Endothelial cell (in vitro differentiated cells): ENCODE measurements around the gene PCDHGA1. TPM values are rescaled to one million over a fixed set of nuclear protein-coding genes. Genes with fewer than 3 reads are reported as not detected.
"Not testable (repeated sequence)": the region's sequence is repeated elsewhere in the genome, so short reads cannot be mapped to it uniquely, and the experiment has no call there.

Experiments used
- DNase-seq: peaks from one replicate; pipeline ENCODE4 v3.0.0; 2021; ENCODE audit warnings: low spot score
- H3K27ac Mint-ChIP-seq: one replicate; pipeline ENCODE4 v1.8.0; 2021; ENCODE audit warnings: mixed read lengths, inconsistent platforms; ENCODE audit not compliant: unreplicated experiment
- H3K27me3 Mint-ChIP-seq: one replicate; pipeline ENCODE4 v1.8.0; 2021; ENCODE audit warnings: mild to moderate bottlenecking, moderate library complexity, mixed read lengths, inconsistent platforms; ENCODE audit not compliant: unreplicated experiment
- H3K36me3 Mint-ChIP-seq: one replicate; pipeline ENCODE4 v1.8.0; 2021; ENCODE audit warnings: mild to moderate bottlenecking, low read depth, mixed read lengths, inconsistent platforms; ENCODE audit not compliant: unreplicated experiment
- H3K4me1 Mint-ChIP-seq: one replicate; pipeline ENCODE4 v1.8.0; 2021; ENCODE audit warnings: mild to moderate bottlenecking, mixed read lengths, inconsistent platforms; ENCODE audit not compliant: unreplicated experiment
- H3K4me3 Mint-ChIP-seq: one replicate; pipeline ENCODE4 v1.8.0; 2021; ENCODE audit warnings: mild to moderate bottlenecking, mixed read lengths, inconsistent platforms; ENCODE audit not compliant: unreplicated experiment
- H3K9me3 Mint-ChIP-seq: one replicate; pipeline ENCODE4 v1.8.0; 2021; ENCODE audit warnings: mixed read lengths, inconsistent platforms; ENCODE audit not compliant: unreplicated experiment
- CTCF ChIP-seq: fragments of 200-600 bp; sonication (generic); IDR thresholded peaks from one replicate; pipeline ENCODE4 v1.5.0; 2021; ENCODE audit warnings: antibody characterized with exemption; ENCODE audit not compliant: unreplicated experiment
- total RNA-seq: library from RNA; stranded (reverse); fragmentation: NEBNext Ultra II Directional; extraction: Animal tissue kit (Norgen Biotek cat#: 25700); gene quantifications from one replicate; pipeline ENCODE4 v1.2.1, GENCODE V29; 2021; ENCODE audit not compliant: unreplicated experiment

PCDHGA1 gene
- total RNA-seq, 1 donor from 2014 or later, result 1.4 TPM

GRCh38 chr5:141342773-141343172 lies 12.5 kb downstream of the PCDHGA1 start:
- Mint-ChIP-seq H3K27me3 (peaks cover 9% of the 10 kb centered on the region), H3K36me3 (peaks cover 46% of the 10 kb centered on the region), H3K4me1 (no peaks in the 10 kb centered on the region), H3K9me3 (peaks cover 48% of the 10 kb centered on the region), H3K4me3 (no peak overlapping the region), H3K27ac (no peak overlapping the region)
- DNase-seq, result no peak
- no peak for TF ChIP-seq CTCF

GRCh38 chr5:141343242-141343952 lies 13.1 kb downstream of the PCDHGA1 start, which contains the start of gene PCDHGA3:
Gene PCDHGA3, plus strand, starts transcription at chr5:141343829. Its CDS starts 205 bp downstream, at chr5:141344034.
- no peak for DNase-seq

GRCh38 chr5:141343953-141344463 lies 13.7 kb downstream of the PCDHGA1 start:
- Mint-ChIP-seq H3K9me3 (peaks cover 37% of the 10 kb centered on the region), H3K36me3 (peaks cover 46% of the 10 kb centered on the region)
- TF ChIP-seq CTCF, result no peak

More at GRCh38 chr5:141343242-141343952, 13.1 kb downstream of the PCDHGA1 start, which contains the start of gene PCDHGA3:
- Mint-ChIP-seq H3K4me3 (peak within 1 kb of the TSS; percentile 56), H3K27me3 (peaks cover 9% of the 10 kb centered on the region), H3K36me3 (peaks cover 46% of the 10 kb centered on the region), H3K9me3 (peaks cover 42% of the 10 kb centered on the region), H3K4me1 (no peaks in the 10 kb centered on the region), H3K27ac (no peak within 1 kb of the TSS)
- TF ChIP-seq CTCF, result peak; percentile 23

GRCh38 chr5:141345327-141345726 lies 15.0 kb downstream of the PCDHGA1 start:
- H3K9me3 Mint-ChIP-seq, result peaks cover 38% of the 10 kb centered on the region
- no peak for DNase-seq
- H3K27me3 Mint-ChIP-seq, result peaks cover 9% of the 10 kb centered on the region
- H3K4me3 Mint-ChIP-seq, result no peak overlapping the region
- H3K4me1 Mint-ChIP-seq, result no peaks in the 10 kb centered on the region
- no peak for TF ChIP-seq CTCF
- H3K27ac Mint-ChIP-seq, result peak overlapping the region; percentile 1
- peaks cover 47% of the 10 kb centered on the region for H3K36me3 Mint-ChIP-seq

More at GRCh38 chr5:141343953-141344463, 13.7 kb downstream of the PCDHGA1 start:
- Mint-ChIP-seq H3K4me1 (no peaks in the 10 kb centered on the region), H3K27me3 (peaks cover 9% of the 10 kb centered on the region), H3K27ac (no peak overlapping the region), H3K4me3 (peak overlapping the region; percentile 56)
- no peak for DNase-seq

GRCh38 chr5:141346017-141346416 lies 15.7 kb downstream of the PCDHGA1 start:
- Mint-ChIP-seq H3K36me3 (peaks cover 46% of the 10 kb centered on the region), H3K9me3 (peaks cover 40% of the 10 kb centered on the region)
- H3K4me1 Mint-ChIP-seq, H3K27ac Mint-ChIP-seq, H3K4me3 Mint-ChIP-seq, DNase-seq, H3K27me3 Mint-ChIP-seq: not testable (repeated sequence)
